Measurements from ENCODE around the gene FOXL1. TPM values are rescaled to one million over a fixed set of nuclear protein-coding genes. Genes with fewer than 3 reads are reported as not detected.

FOXL1 gene
- total RNA-seq, 2 experiments from 2014 or later: not detected

GRCh38 chr16:86608301-86608747, 30.0 kb downstream of the FOXL1 start:
- H3K9me3 Mint-ChIP-seq: no peaks in the 10 kb centered on the region
- H3K9me3 ChIP-seq (ENCODE audit: control insufficient read depth in 1 of 2, insufficient read depth in 1 of 2, low read length in 2 of 2): peaks cover 0 to 6% of the 10 kb centered on the region in 2 experiments
- H3K36me3 ChIP-seq (ENCODE audit: insufficient read depth, low read length): no peaks in the 10 kb centered on the region
- no peaks in the 10 kb centered on the region for H3K36me3 Mint-ChIP-seq (ENCODE audit: low read depth)
- H3K27ac Mint-ChIP-seq: no peak overlapping the region
- H3K4me1 Mint-ChIP-seq (ENCODE audit: low read depth): peaks cover 8% of the 10 kb centered on the region
- intact Hi-C loops (cut with DNase I, micrococcal nuclease): no loop called here
- no peak overlapping the region for H3K27ac ChIP-seq (ENCODE audit: low read depth in 1 of 2, low read length in 2 of 2)
- TF ChIP-seq CTCF (IDR thresholded peaks at IDR 0.05): no peak
- no peak for ATAC-seq (ENCODE audit: poor library complexity)
- POLR2A ChIA-PET: no interaction called here
- DNase-seq: no peak
- peaks cover 5 to 13% of the 10 kb centered on the region in 2 experiments for H3K27me3 ChIP-seq (ENCODE audit: control insufficient read depth in 1 of 2, insufficient read depth in 2 of 2, low read length in 2 of 2)
- H3K4me1 ChIP-seq (ENCODE audit: insufficient read depth, low read length): peaks cover 3% of the 10 kb centered on the region
- peaks cover 59% of the 10 kb centered on the region for H3K27me3 Mint-ChIP-seq
- no peak overlapping the region for H3K4me3 Mint-ChIP-seq
- CTCF ChIA-PET: no interaction called here
- H3K4me3 ChIP-seq (ENCODE audit: low read length): no peak overlapping the region

- ATAC-seq (ENCODE audit: poor library complexity): no peak
- intact Hi-C loops (cut with DNase I, micrococcal nuclease): no loop called here
- no peak for TF ChIP-seq CTCF (IDR thresholded peaks at IDR 0.05)
- ChIA-PET POLR2A (no interaction called here), CTCF (no interaction called here)
- Histone ChIP-seq H3K4me1 (ENCODE audit: insufficient read depth, low read length) (peaks cover 3% of the 10 kb centered on the region), H3K36me3 (ENCODE audit: insufficient read depth, low read length) (no peaks in the 10 kb centered on the region), H3K27ac (ENCODE audit: low read depth in 1 of 2, low read length in 2 of 2) (no peak overlapping the region), H3K9me3 (ENCODE audit: control insufficient read depth in 1 of 2, insufficient read depth in 1 of 2, low read length in 2 of 2) (peaks cover 0 to 5% of the 10 kb centered on the region in 2 experiments), H3K4me3 (ENCODE audit: low read length) (no peak overlapping the region), H3K27me3 (ENCODE audit: control insufficient read depth in 1 of 2, insufficient read depth in 2 of 2, low read length in 2 of 2) (peaks cover 4 to 13% of the 10 kb centered on the region in 2 experiments)
- Mint-ChIP-seq H3K9me3 (no peaks in the 10 kb centered on the region), H3K4me1 (ENCODE audit: low read depth) (peaks cover 8% of the 10 kb centered on the region), H3K27ac (no peak overlapping the region), H3K36me3 (ENCODE audit: low read depth) (no peaks in the 10 kb centered on the region), H3K4me3 (no peak overlapping the region), H3K27me3 (peaks cover 61% of the 10 kb centered on the region)
- no peak for DNase-seq
Measured at GRCh38 chr16:86609115-86609514, 30.8 kb downstream of the FOXL1 start.

GRCh38 chr16:86609661-86610060, 31.3 kb downstream of the FOXL1 start:
- ChIA-PET POLR2A (no interaction called here), CTCF (no interaction called here)
- intact Hi-C loops (cut with DNase I, micrococcal nuclease): no loop called here
- Mint-ChIP-seq H3K27ac (no peak overlapping the region), H3K27me3 (peaks cover 56% of the 10 kb centered on the region), H3K9me3 (no peaks in the 10 kb centered on the region), H3K4me3 (no peak overlapping the region), H3K36me3 (ENCODE audit: low read depth) (no peaks in the 10 kb centered on the region), H3K4me1 (ENCODE audit: low read depth) (peaks cover 7% of the 10 kb centered on the region)
- no peak overlapping the region for H3K4me3 ChIP-seq (ENCODE audit: low read length)
- H3K36me3 ChIP-seq (ENCODE audit: insufficient read depth, low read length): no peaks in the 10 kb centered on the region
- no peaks in the 10 kb centered on the region for H3K9me3 ChIP-seq (ENCODE audit: control insufficient read depth in 1 of 2, insufficient read depth in 1 of 2, low read length in 2 of 2)
- H3K27me3 ChIP-seq (ENCODE audit: control insufficient read depth in 1 of 2, insufficient read depth in 2 of 2, low read length in 2 of 2): peaks cover 0 to 13% of the 10 kb centered on the region in 2 experiments
- peaks cover 3% of the 10 kb centered on the region for H3K4me1 ChIP-seq (ENCODE audit: insufficient read depth, low read length)
- DNase-seq (no peak), ATAC-seq (ENCODE audit: poor library complexity) (no peak)
- TF ChIP-seq CTCF (IDR thresholded peaks at IDR 0.05): no peak
- H3K27ac ChIP-seq (ENCODE audit: low read depth in 1 of 2, low read length in 2 of 2): no peak overlapping the region
